Colonic mucosa (tissue), 4 donors: ENCODE data around the gene PDXP. TPM values are rescaled to one million over a fixed set of nuclear protein-coding genes. Genes with fewer than 3 reads are reported as not detected.
"Not testable (repeated sequence)": the region's sequence is repeated elsewhere in the genome, so short reads cannot be mapped to it uniquely, and the experiment has no call there.

Source experiments
- DNase-seq: peaks from one replicate; pipeline ENCODE4 v3.0.0-alpha.2; 2020
- H3K27ac ChIP-seq: fragments of 200-600 bp; one replicate; pipeline ENCODE4 v1.8.0; 2021
- H3K27me3 ChIP-seq: fragments of 200-600 bp; one replicate; pipeline ENCODE4 v1.8.0; 2021
- H3K36me3 ChIP-seq: fragments of 200-600 bp; one replicate; pipeline ENCODE4 v1.8.0; 2021
- H3K4me1 ChIP-seq: fragments of 200-600 bp; one replicate; pipeline ENCODE4 v1.8.0; 2021; ENCODE audit warnings: mild to moderate bottlenecking
- H3K4me3 ChIP-seq: fragments of 200-600 bp; one replicate; pipeline ENCODE4 v1.8.0; 2021
- H3K9ac ChIP-seq, 2 donors: one replicate each; pipeline ENCODE4 v1.7.0; 2013; ENCODE audit warnings: control low read depth in 2 of 2, low read depth in 2 of 2, low read length in 2 of 2
- H3K9me3 ChIP-seq: fragments of 200-600 bp; one replicate; pipeline ENCODE4 v1.8.0; 2021
- intact Hi-C: fragments of 100-400 bp; cut with DNase I; formaldehyde crosslinking; loops from one replicate; pipeline ENCODE4 v1.14.1; 2022
- total RNA-seq, 2 donors: library from RNA; stranded (reverse); fragmentation: NEBNext Ultra II Directional in 1 of 2; extraction: Animal tissue kit (Norgen Biotek cat#: 25700) in 1 of 2; gene quantifications; one replicate each; pipeline ENCODE4 v1.2.1, GENCODE V29; 2021
- TF ChIP-seq, protein P1 (sequence below): fragments of 200-600 bp; IDR thresholded peaks from one replicate; pipeline ENCODE4 v1.8.0; 2022; ENCODE audit warnings: antibody characterized with exemption, mild to moderate bottlenecking
- donor health status: healthy.
- donor health status: DM: no; HTN: no; CAD: no.
- donor health status: DM: no; HTN: no; CAD: no.

Gene PDXP
- 10 to 100 TPM; 24.5 to 34.0 TPM for total RNA-seq

DNA sequence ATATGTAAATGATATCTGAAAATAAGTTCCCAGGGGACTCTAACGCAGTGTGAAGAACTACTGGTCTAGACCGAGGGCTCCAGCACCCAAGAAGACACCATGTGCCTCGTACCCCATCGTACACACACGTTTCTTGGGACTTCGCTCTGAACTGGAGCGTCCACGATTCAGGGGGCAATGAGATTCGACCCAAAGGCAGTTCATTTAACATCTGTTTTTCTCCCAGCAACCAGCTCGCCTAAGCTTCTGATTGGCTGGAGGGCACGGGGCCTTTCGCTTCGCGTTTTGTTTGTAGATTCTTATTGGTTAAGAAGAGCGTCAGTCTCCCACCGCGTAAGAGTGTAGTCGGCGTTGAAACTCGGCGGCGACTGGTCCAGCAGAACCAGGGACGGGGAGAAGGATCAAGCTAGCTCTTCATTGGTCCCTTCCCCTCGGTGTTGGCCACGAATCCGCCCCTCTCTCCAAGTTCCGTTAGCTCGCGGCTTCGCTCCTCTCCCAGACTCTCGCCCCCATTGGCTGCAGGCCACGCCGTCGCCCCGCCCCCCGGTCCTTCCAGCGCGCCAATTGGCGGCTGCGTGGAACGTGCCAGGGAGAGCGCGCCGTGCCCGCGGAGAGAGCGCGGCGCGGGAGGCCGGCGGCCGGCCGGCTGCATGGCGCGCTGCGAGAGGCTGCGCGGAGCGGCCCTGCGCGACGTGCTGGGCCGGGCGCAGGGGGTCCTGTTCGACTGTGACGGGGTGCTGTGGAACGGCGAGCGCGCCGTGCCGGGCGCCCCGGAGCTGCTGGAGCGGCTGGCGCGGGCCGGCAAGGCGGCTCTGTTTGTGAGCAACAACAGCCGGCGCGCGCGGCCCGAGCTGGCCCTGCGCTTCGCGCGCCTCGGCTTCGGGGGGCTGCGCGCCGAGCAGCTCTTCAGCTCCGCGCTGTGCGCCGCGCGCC, at the start of gene PDXP:
TSS of gene PDXP (plus strand) at position 591 of the 933 bp plus-strand sequence. CDS start at position 651, 60 bp downstream.
- Histone ChIP-seq H3K36me3 (no peaks in the 10 kb centered on the region), H3K9ac (peak within 1 kb of the TSS; percentile 89 to 91), H3K9me3 (no peaks in the 10 kb centered on the region), H3K27me3 (no peaks in the 10 kb centered on the region), H3K4me1 (peaks cover 16% of the 10 kb centered on the region), H3K27ac (peak within 1 kb of the TSS; percentile 59), H3K4me3 (peak within 1 kb of the TSS; percentile 60)
- intact Hi-C loops: no loop called here
- TF ChIP-seq, protein P1, sequence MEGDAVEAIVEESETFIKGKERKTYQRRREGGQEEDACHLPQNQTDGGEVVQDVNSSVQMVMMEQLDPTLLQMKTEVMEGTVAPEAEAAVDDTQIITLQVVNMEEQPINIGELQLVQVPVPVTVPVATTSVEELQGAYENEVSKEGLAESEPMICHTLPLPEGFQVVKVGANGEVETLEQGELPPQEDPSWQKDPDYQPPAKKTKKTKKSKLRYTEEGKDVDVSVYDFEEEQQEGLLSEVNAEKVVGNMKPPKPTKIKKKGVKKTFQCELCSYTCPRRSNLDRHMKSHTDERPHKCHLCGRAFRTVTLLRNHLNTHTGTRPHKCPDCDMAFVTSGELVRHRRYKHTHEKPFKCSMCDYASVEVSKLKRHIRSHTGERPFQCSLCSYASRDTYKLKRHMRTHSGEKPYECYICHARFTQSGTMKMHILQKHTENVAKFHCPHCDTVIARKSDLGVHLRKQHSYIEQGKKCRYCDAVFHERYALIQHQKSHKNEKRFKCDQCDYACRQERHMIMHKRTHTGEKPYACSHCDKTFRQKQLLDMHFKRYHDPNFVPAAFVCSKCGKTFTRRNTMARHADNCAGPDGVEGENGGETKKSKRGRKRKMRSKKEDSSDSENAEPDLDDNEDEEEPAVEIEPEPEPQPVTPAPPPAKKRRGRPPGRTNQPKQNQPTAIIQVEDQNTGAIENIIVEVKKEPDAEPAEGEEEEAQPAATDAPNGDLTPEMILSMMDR: no peak
- DNase-seq: peak; percentile 100

DNA sequence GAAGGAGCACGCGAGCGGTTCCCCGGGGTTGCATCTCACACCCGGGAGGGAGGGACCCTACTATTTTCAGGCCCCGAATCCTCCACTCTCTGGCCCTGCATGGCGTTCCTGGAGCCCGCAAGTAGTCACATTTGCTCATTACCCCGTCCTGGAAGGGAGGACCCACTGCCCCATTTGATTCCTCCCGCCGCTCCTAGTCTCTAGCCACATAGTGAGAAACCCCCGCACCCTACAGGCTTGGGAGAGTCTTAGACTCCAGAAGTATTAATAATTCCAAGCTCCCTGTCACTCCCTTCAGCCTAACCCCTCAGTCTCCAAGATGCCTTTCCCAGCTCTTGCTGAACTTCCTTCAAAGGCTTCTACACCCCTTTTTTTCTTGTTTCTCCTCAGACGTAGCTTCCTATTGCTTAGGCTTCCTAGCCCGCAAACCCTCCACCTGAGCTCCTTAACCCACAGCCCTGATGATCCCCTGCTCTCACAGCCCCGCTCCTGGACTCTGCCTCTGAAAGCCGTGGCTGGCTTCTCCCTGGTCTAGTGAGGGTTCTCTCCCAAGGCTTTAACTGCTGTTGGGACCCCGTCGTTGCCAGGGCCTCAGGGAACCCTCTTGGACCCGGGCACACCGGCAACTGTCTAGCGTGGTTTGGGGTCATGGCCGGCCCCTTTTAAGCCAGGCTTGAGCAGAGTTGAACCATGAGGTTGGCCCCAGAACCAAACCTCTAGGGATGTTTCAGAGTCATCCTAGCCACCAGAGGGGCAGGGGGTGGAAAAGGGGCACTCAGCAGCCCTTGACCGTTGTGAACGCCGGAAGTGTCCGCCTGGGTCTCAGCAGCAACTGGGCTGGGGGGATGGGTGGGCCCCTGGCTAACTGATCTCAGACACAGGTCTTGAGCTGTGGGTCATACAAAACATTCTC, 49.0 kb upstream of the PDXP start:
- H3K9me3 ChIP-seq: no peaks in the 10 kb centered on the region
- peak overlapping the region; percentile 94 for H3K27ac ChIP-seq
- TF ChIP-seq, protein P1: no peak
- H3K27me3 ChIP-seq: no peaks in the 10 kb centered on the region
- intact Hi-C loops: no loop called here
- DNase-seq: no peak
- H3K9ac ChIP-seq: peak overlapping the region; percentile 86 to 95
- no peaks in the 10 kb centered on the region for H3K36me3 ChIP-seq
- H3K4me3 ChIP-seq: peak overlapping the region; percentile 90
- H3K4me1 ChIP-seq: peaks cover 7% of the 10 kb centered on the region

DNA sequence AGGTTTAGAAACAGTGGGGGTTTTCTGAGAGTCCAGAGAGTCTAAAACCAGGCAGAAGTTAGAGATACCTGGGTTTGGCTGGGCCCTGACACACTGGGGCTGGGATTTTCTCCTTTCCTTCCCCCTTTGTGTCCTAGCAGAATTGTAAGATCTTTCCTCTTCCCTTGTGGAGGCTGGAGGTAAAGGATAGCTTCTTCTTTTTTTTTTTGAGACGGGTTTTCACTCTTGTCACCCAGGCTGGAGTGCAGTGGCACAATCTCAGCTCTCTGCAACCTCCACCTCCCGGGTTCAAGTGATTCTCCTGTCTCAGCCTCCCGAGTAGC, 48.4 kb upstream of the PDXP start:
- intact Hi-C loops, H3K4me1 ChIP-seq, H3K9me3 ChIP-seq, DNase-seq, H3K27me3 ChIP-seq, H3K36me3 ChIP-seq: not testable (repeated sequence)
- Histone ChIP-seq H3K9ac (peak overlapping the region; percentile 86 to 95), H3K4me3 (peak overlapping the region; percentile 90), H3K27ac (peak overlapping the region; percentile 94)

DNA sequence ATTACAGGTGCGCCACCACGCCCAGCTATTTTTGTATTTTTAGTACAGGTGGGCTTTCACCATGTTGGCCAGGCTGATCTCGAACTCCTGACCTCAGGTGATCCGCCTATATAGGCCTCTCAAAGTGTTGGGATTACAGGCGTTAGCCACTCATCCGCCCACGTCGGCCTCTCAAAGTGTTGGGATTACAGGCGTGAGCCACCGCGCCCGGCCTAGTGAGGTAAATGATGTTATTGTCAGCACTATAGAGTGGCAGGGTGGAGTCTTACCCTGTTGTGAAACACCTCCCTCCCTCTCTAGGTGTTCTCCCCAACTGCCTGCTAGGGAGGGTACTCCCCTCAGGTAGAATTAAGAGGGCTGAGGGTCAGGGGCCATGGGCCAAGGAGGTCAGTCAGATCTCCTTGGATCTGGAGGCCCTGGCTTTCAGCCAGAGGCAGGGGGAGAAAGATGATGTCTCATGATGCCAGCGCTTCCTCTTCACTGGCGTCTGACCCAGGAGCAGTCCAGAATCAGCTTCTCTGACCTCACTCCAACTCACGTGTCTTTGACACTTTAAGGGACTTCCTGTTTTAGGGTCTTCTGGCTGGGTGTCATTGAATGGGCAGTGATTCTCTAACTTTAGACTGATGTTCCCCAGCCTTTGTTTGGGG, 47.9 kb upstream of the PDXP start:
- H3K9ac ChIP-seq: peak overlapping the region in 1 of 2 donors; percentile 51
- H3K27me3 ChIP-seq: no peaks in the 10 kb centered on the region
- peak overlapping the region; percentile 90 for H3K4me3 ChIP-seq
- intact Hi-C loops: no loop called here
- peak overlapping the region; percentile 94 for H3K27ac ChIP-seq
- TF ChIP-seq, protein P1: no peak
- H3K4me1 ChIP-seq: peaks cover 7% of the 10 kb centered on the region
- peak; percentile 80 for DNase-seq
- no peaks in the 10 kb centered on the region for H3K36me3 ChIP-seq
- H3K9me3 ChIP-seq: no peaks in the 10 kb centered on the region

GRCh38 chr22:37611207-37611606, 47.3 kb upstream of the PDXP start:
- intact Hi-C loops: no loop called here
- TF ChIP-seq, protein P1: no peak
- no peak for DNase-seq
- Histone ChIP-seq H3K27me3 (no peaks in the 10 kb centered on the region), H3K4me1 (peaks cover 7% of the 10 kb centered on the region), H3K4me3 (no peak overlapping the region), H3K36me3 (no peaks in the 10 kb centered on the region), H3K9ac (peak overlapping the region in 1 of 2 donors; percentile 51), H3K27ac (no peak overlapping the region), H3K9me3 (no peaks in the 10 kb centered on the region)
